Body of pancreas (tissue), 4 donors: ENCODE results near the gene CAMKMT. TPM values are rescaled to one million over a fixed set of nuclear protein-coding genes. Genes with fewer than 3 reads are reported as not detected.

Experiments used
- ATAC-seq: fragments of 150-250 bp; one replicate; pipeline ENCODE4 v1.9.1; 2016
- DNase-seq, 4 donors: peaks; one replicate each; pipeline ENCODE4 v3.0.0-alpha.2; 2019
- H3K27ac ChIP-seq, 4 donors: fragments of 200-600 bp; sonication (generic); 1 replicate in 3 of 4; 2 replicates in 1 of 4; pipeline versions ENCODE4 v1.5.1 to v1.6.1; 2016 to 2019; ENCODE audit warnings: mild to moderate bottlenecking in 1 of 4, mixed read lengths in 1 of 4, moderate library complexity in 1 of 4
- H3K27me3 ChIP-seq, 2 donors: fragments of 200-600 bp; sonication (generic); one replicate each; pipeline ENCODE4 v1.6.0; 2016; ENCODE audit warnings: mild to moderate bottlenecking in 1 of 2
- H3K36me3 ChIP-seq, 2 donors: fragments of 200-600 bp; sonication (generic); replicated peaks in 1 of 2; 2 replicates each; pipeline ENCODE4 v1.5.1; 2016; ENCODE audit warnings: low read depth in 2 of 2; ENCODE audit not compliant: insufficient read depth in 1 of 2
- H3K4me1 ChIP-seq: fragments of 200-600 bp; sonication (generic); one replicate; pipeline ENCODE4 v1.6.0; 2016
- H3K4me3 ChIP-seq, 2 donors: fragments of 200-600 bp; sonication (generic); 1 replicate in 1 of 2; 2 replicates in 1 of 2; pipeline ENCODE4 v1.5.1; 2016 to 2019
- H3K9me3 ChIP-seq, 3 donors: fragments of 200-600 bp; sonication (generic); 1 replicate in 2 of 3; 2 replicates in 1 of 3; pipeline ENCODE4 v1.5.1; 2016
- POLR2A ChIP-seq, 3 donors: fragments of 450-650 bp; IDR thresholded peaks; one replicate each; pipeline ENCODE4 v1.6.1; 2016; ENCODE audit warnings: antibody characterized with exemption in 3 of 3, mild to moderate bottlenecking in 2 of 3
- WGBS, 2 donors: methylation state at CpG; one replicate each; pipeline ENCODE4 v1.1.5; 2017; 5-methylcytosine and 5-hydroxymethylcytosine counted together
- intact Hi-C: fragments of 100-400 bp; cut with DNase I; formaldehyde crosslinking; loops from one replicate; pipeline ENCODE4 v1.15.1; 2023
- total RNA-seq, 2 donors: library from RNA; depleted of rRNA; stranded (reverse); fragments of >200 nt; gene quantifications; one replicate each; pipeline ENCODE4 v1.1.0, GENCODE V29; 2016
- TF ChIP-seq, protein P1 (sequence below), 7 experiments: fragments of 450-650 bp in 4 of 7; fragments of 200-600 bp in 3 of 7; sonication (generic) in 3 of 7; IDR thresholded peaks; one replicate each; pipeline ENCODE4 v1.5.1; 2016 to 2019; ENCODE audit warnings: antibody characterized with exemption in 7 of 7

The CAMKMT gene
- total RNA-seq, 2 donors from 2014 or later: 18.4 to 23.4 TPM

DNA sequence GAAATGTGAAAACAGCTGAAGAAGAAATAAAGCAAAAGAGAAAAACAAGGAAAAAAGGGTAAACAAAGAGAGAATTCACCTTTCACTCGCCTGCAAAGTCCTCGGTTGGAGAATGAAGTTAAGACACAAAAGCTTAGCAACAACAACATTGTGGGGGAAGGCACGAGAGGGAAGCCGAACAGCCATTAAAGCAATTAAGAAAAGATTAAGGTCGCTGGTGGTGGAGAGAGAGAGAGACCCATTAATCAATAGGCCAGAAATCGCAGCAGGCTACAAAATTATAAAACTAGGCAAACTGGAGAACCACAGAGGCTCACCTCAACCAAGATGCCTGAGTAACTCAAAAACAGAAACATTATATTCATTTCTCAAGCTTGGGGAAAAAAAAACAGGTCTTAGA, 459.8 kb downstream of the CAMKMT start:
- no peak for DNase-seq
- ATAC-seq: no peak
- no peaks in the 10 kb centered on the region for H3K4me1 ChIP-seq
- H3K36me3 ChIP-seq: no peaks in the 10 kb centered on the region
- no peaks in the 10 kb centered on the region for H3K9me3 ChIP-seq
- H3K27ac ChIP-seq: no peak overlapping the region
- H3K27me3 ChIP-seq: no peaks in the 10 kb centered on the region
- intact Hi-C loops: no loop called here
- no peak overlapping the region for H3K4me3 ChIP-seq
- 36 to 53% methylated on average over 6 of the region's 6 CpGs for whole genome bisulfite sequencing, 2 donors
- TF ChIP-seq, protein P1, sequence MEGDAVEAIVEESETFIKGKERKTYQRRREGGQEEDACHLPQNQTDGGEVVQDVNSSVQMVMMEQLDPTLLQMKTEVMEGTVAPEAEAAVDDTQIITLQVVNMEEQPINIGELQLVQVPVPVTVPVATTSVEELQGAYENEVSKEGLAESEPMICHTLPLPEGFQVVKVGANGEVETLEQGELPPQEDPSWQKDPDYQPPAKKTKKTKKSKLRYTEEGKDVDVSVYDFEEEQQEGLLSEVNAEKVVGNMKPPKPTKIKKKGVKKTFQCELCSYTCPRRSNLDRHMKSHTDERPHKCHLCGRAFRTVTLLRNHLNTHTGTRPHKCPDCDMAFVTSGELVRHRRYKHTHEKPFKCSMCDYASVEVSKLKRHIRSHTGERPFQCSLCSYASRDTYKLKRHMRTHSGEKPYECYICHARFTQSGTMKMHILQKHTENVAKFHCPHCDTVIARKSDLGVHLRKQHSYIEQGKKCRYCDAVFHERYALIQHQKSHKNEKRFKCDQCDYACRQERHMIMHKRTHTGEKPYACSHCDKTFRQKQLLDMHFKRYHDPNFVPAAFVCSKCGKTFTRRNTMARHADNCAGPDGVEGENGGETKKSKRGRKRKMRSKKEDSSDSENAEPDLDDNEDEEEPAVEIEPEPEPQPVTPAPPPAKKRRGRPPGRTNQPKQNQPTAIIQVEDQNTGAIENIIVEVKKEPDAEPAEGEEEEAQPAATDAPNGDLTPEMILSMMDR (IDR thresholded peaks at IDR 0.05): no peak
- no peak for TF ChIP-seq POLR2A (IDR thresholded peaks at IDR 0.05)

- TF ChIP-seq, protein P1 (IDR thresholded peaks at IDR 0.05): no peak
- no peak for TF ChIP-seq POLR2A (IDR thresholded peaks at IDR 0.05)
- Histone ChIP-seq H3K4me1 (no peaks in the 10 kb centered on the region), H3K4me3 (no peak overlapping the region), H3K27me3 (no peaks in the 10 kb centered on the region), H3K9me3 (no peaks in the 10 kb centered on the region), H3K36me3 (no peaks in the 10 kb centered on the region), H3K27ac (no peak overlapping the region)
- 84% methylated on average over 5 to 6 of the region's 6 CpGs for WGBS, 2 donors
- ATAC-seq: no peak
- intact Hi-C loops: no loop called here
- DNase-seq: no peak
Observed at GRCh38 chr2:44822174-44822573, 460.4 kb downstream of the CAMKMT start.

Other genes with a start within 250 kb of the CAMKMT start
- gene PPM1B, start 193.1 kb upstream of the CAMKMT start, total RNA-seq: 10 to 100 TPM; 27.0 to 44.5 TPM
- gene SLC3A1, start 86.5 kb upstream of the CAMKMT start, total RNA-seq: 100 to 1,000 TPM in 1 of 2 donors, 10 to 100 TPM in 1; 91.6 to 128 TPM
- gene PREPL, start 453 bp upstream of the CAMKMT start, total RNA-seq: 10 to 100 TPM; 24.4 to 46.5 TPM